Stimulated activated CD4-positive, alpha-beta T cell treated with anti-CD3 and anti-CD28 coated beads, Interleukin-1b, Interleukin-23, amount 100 ng/mL, for 24 hours (primary cell): Measurements from ENCODE around the gene UBE2Q1.
"Not testable (repeated sequence)": the region's sequence is repeated elsewhere in the genome, so short reads cannot be mapped to it uniquely, and the experiment has no call there.

Experiments
- DNase-seq, 4 experiments: peaks; one replicate each; pipeline ENCODE4 v3.0.0-alpha.2; 2020; ENCODE audit warnings: low read depth in 4 of 4, low spot score in 1 of 4

Gene UBE2Q1

DNA sequence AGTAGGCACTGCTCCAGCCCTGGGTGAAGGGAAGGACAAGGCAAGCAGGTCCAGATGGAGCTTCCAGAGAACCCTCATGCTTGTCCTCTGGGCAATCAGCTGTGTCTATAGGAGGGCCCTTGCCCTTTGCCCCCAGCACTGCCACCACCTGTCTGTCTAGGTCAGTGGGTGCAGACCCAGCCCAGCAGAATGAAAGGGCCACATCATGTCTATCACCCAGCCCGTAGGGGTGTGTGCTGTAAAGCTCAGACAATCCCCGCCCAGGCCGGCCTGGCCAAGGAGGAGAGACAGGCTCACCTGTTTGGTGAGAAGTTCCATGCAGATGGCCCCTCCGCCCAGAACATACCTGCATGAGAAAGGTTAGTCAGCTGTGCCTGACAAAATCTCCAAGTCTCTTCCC lies 7.0 kb downstream of the UBE2Q1 start:
- DNase-seq: no peak

DNA sequence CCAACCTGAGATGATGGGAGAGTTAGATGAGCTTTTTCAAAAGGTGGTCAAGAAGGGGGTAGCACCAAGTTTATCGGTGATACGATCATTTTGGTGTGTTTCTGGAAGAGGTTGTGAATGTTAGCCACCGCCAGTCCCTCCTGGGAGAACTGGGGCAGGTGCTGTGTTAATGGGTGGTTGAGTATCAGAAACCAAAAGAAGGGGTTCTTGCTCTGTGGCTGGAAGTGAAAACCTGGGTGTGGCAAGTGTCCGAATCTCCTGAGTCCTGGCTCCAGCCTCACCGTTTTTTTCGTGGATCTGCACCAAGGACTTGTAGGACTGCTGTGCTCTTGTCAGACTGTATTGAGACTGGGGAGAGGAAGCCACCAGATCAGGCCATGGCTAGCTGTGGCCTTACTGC lies 7.8 kb downstream of the UBE2Q1 start:
- DNase-seq: no peak

- no peak for DNase-seq
Observed at GRCh38 chr1:154550070-154550469, 8.4 kb downstream of the UBE2Q1 start.

DNA sequence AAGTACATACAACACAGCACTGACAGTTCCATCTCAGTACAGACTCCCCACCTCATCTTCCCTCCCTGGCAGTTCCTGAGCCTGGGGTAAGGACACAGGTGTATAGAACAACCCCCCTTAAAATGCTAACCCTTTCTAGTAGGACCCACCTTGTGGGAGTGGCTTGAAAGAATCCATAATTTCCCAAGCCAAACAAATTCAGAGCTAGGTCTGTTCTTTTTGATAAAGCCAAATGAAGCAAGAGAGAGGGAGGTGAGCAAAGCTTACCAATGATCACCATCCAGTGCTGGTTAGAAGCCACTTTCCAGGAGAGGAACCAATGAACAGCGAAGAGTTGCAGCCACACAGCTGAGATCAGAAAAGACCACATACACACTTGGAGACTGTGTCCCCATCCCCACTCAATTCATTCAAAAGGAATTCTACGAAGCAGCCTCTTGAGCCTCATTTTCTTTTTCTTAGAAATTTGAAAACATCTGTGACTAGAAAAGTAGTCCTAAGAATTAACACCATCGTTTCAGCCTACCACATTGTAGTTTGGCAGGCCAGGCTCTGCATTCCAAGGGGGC lies 9.2 kb downstream of the UBE2Q1 start:
- no peak for DNase-seq

DNA sequence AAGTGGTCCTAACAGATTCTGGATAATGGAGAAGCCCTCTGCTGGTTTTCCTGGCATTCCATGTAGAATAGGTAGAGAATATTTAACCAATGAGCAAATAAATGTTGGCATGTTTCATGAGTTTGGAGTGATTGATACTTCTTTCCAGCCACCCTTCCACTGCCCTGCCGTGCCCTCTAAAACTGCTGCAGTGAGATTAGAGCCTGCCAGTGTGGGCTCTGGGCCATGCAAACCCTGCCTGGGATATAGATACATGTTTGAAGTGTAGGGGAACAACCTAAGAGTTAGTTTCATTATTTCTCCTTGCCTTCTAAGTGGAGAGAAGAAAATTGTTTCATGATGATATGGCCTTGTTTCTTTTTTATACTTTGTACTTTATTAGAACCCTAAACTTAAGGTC lies 10.4 kb downstream of the UBE2Q1 start:
- no peak for DNase-seq

GRCh38 chr1:154547105-154547732 lies 11.2 kb downstream of the UBE2Q1 start:
- DNase-seq: no peak

DNA sequence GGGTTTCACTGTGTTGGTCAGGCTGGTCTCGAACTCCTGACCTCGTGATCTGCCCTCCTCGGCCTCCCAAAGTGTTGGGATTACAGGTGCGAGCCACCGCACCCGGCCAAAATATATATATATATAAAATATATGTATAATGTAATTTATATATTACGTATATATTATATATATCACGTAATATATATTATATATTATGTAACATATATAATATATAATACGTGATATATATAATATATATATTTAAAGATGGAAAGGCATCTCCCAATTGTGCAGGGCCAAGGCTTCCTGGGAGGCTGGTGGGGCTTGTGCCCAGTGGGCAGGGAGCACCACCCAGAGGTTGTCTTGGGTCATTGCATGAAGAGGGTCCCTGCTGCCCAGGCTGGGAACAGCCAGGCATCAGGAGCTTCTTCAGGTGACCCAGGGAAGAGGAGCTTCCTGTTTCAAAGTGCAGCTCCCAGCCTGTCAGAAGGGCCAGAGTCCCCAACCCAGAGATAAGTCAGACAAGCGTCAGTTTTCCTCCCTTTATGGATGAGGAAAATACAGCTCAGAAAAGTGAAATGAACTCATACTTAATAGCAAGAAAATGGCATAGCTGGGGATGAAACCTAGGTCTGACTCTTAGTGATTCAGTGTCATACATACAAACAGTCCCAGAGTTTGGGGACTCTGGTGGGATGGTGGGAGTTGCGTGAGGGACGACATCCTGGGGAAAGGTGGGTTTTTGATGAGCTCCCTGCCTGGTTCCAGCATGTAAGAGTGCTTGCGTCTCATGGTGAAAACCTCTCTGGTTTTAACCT lies 12.0 kb downstream of the UBE2Q1 start:
- peak in 3 of 4 experiments; percentile 20 to 46 (median 21) for DNase-seq

GRCh38 chr1:154541231-154541630 lies 17.2 kb downstream of the UBE2Q1 start:
- DNase-seq: no peak

DNA sequence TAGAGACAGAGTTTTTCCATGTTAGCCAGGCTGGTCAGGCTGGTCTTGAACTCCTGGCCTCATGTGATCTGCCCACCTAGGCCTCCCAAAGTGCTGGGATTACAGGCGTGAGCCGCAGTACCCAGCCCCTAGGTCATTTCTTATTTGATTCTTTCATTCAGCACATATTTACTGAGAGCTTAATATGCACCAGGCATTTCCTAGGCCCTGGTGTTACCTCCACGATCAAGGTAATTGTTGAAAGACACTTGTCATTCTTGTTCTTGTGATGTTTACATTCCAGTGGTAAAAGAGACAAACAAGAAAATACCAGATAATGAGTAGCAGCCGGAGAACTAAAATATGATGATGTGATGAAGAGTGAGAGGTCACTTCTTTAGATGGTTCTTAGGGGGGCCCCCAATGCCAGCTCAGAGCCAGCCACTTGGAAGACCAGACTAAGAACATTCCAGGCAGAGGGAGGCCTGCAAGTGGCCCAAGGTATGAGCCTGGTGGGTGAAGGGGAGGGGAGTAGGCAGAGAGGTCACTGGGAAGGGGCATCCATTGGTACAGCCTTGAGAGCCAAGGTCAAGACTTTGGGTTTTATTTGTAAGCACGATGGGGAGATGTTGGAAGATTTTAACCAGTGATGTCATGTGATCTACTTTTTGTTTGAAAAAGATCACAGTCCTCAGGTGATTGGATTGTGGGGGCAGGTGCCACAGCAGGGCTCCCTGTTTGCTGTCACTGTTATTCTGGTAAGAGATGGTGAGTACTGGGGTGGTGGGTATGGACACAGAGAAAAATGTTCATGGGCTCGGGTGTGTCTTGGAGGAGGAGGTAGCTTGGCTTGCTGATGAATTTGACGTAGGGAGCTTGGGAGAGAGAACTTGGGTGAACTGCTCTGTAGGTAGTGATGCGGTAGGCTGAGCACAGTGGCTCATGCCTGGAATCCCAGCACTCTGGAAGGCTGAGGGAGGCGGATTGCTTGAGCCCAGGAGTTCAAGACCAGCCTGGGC lies 18.7 kb downstream of the UBE2Q1 start:
- no peak for DNase-seq

DNA sequence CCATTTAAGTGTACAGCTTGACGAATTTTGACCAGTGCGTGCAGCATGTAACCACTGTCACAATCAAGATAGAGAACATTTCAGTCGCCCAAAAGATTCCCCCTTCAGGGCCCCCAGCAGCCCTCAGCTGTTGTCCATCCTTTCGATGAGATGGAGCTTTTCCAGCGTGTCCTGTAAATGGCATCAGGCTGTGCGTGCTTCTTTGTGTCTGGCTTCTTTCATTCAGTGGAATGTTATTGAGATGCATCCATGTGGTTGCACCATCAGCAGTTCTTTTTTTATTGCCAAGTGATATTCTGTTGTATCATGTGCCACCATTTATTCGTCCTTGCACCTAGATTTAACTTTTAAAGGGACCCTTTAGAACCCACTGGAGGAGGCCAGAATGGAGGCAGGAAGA lies 21.9 kb downstream of the UBE2Q1 start:
- no peak for DNase-seq

DNA sequence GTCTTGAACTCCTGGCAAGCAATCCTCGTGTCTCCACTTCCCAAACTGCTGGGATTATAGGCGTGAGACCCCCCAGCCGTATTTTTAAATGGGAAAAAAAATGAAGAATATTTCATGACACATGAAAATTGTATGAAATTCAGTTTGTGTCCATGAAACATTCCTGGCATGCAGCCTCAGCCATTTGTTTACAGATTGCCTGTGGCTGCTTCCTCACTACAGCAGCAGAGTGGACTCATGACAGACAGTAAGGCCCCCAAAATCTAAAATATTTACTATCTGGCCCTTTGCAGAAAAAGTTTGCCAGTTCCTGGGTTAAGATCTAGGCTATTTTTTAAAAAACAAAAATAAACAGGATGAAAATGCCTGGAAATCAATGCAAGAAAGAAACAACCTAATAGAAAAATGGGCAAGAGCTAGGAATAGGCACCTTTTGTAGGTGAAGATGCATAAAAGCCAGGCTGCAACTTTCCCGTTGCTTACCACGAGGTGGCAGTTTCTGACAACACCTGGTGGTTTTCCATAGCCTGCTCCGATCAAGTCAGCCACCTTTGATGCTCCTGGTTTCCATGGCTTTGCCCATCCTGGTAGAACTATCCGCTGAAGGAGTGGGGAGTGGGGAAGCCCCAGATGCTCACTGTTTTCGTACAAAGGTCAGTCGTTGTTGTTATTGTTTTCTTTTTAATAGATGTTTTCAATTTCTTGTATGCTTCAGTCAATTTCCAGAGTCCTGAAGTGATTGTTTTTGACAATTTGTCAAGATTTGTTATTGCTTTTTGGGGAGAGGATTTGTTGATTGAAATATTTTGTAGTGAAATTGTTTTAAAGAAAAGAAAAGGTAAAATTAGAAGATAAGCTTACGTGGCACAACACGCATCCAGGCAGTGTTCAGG lies 24.3 kb downstream of the UBE2Q1 start:
- DNase-seq: no peak

- DNase-seq: not testable (repeated sequence)
Observed at GRCh38 chr1:154531950-154532349, 26.5 kb downstream of the UBE2Q1 start.

- no peak for DNase-seq
Observed at GRCh38 chr1:154529308-154529707, 29.2 kb downstream of the UBE2Q1 start.

- DNase-seq: no peak
Observed at GRCh38 chr1:154527192-154527591, 31.3 kb downstream of the UBE2Q1 start.

DNA sequence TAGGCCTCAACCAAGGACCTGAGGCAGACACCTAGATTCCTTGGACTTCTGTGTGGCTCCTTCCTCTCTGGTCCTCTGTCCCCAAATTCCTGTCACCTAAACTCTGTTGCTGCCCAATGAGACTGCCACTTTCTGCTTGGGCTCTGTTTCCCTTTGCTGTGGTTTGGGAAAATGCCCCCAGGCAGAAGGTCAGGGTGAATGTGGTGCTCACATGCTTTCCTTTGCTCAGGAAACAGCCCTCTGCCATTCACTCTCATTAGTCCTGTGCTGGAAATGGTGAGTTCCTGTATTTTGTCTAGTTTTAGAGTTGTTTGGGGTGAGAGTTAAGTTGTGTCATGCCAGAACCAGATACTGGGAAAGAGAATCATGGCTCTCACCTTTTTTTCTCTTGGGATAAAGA lies 33.6 kb downstream of the UBE2Q1 start:
- DNase-seq: no peak

DNA sequence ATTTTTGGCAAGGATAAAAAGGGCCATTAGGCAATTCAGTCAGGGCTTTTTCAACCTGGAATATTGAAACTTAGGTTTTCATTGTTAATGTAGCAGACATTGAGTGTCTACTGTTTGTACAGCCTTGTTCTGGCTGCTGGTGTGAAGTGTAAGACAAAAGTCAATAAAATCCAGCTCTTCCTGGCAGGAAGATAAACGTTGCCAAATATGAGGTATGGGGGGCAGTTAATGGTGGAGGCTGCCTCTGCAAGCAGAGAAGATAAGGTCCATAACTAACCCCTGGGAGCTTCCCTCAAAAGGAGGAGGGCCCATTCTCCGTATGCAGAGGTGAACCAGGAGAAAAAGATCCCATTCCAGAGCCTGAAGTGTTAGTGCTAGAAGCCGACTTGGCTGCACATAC lies 36.8 kb downstream of the UBE2Q1 start:
- no peak for DNase-seq

GRCh38 chr1:154520333-154520732 lies 38.1 kb downstream of the UBE2Q1 start:
- no peak for DNase-seq

GRCh38 chr1:154519591-154519991 lies 38.9 kb downstream of the UBE2Q1 start:
- DNase-seq: no peak

- no peak for DNase-seq
Observed at GRCh38 chr1:154517661-154518060, 40.8 kb downstream of the UBE2Q1 start.

DNA sequence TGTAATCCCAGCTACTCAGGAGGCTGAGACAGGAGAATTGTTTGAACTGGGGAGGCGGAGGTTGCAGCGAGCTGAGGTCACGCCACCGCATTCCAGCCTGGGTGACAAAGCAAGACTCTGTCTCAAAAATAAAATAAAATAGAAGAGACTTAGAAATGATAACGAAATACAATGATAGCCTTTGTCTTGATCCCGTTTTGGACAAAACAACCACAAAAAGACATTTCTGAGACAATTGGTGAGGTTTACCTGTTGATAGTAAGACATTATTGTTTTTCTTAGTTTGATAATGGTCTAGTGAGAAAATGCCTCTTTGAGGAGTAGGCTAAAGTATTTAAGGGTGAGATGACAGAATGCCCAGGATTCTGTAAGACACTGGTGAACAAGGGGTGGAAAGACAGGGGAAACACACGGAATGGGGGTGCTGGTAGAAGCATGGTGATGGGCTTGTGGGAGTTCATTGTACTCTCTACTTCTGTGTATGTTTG lies 44.4 kb downstream of the UBE2Q1 start:
- DNase-seq: no peak
